ENCODE data around the gene SMIM5. TPM values are rescaled to one million over a fixed set of nuclear protein-coding genes. Genes with fewer than 3 reads are reported as not detected.

The SMIM5 gene
- total RNA-seq, 2 donors from 2014 or later, result 6.4 to 12.0 TPM

Other genes with a start within 250 kb of the SMIM5 start
- 100 to 1,000 TPM in 1 of 2 donors, 10 to 100 TPM in 1; 80.8 to 112 TPM for gene GRB2, start 227.8 kb upstream of the SMIM5 start, total RNA-seq
- gene TMEM94, start 176.8 kb upstream of the SMIM5 start, total RNA-seq, result 10 to 100 TPM; 56.3 to 61.6 TPM
- 10 to 100 TPM; 18.3 to 28.7 TPM for gene CASKIN2, start 117.9 kb upstream of the SMIM5 start, total RNA-seq
- gene TSEN54, start 116.9 kb upstream of the SMIM5 start, total RNA-seq, result 10 to 100 TPM in 1 of 2 donors, 1 to 10 TPM in 1; 9.6 to 13.8 TPM
- gene LLGL2, start 107.7 kb upstream of the SMIM5 start, total RNA-seq, result 1 to 10 TPM; 4.1 to 8.5 TPM
- 10 to 100 TPM; 29.3 to 34.3 TPM for gene MYO15B, start 45.6 kb upstream of the SMIM5 start, total RNA-seq
- gene RECQL5, start 33.7 kb downstream of the SMIM5 start, total RNA-seq, result 1 to 10 TPM; 6.2 to 7.1 TPM
- 10 to 100 TPM; 28.5 to 44.6 TPM for gene SAP30BP, start 33.9 kb downstream of the SMIM5 start, total RNA-seq
- 10 to 100 TPM; 11.1 to 37.5 TPM for gene ITGB4, start 88.0 kb downstream of the SMIM5 start, total RNA-seq
- gene GALK1, start 131.8 kb downstream of the SMIM5 start, total RNA-seq, result 10 to 100 TPM; 19.6 to 21.0 TPM
- gene UNK, start 151.4 kb downstream of the SMIM5 start, total RNA-seq, result 10 to 100 TPM; 18.8 to 25.3 TPM
- gene UNC13D, start 211.0 kb downstream of the SMIM5 start, total RNA-seq, result 10 to 100 TPM; 11.1 to 25.9 TPM
- 100 to 1,000 TPM in 1 of 2 donors, 10 to 100 TPM in 1; 100.0 to 163 TPM for gene WBP2, start 221.9 kb downstream of the SMIM5 start, total RNA-seq
- 10 to 100 TPM; 16.8 to 24.8 TPM for gene TRIM47, start 245.1 kb downstream of the SMIM5 start, total RNA-seq

Measured in right atrium auricular region (tissue), 2 donors.